Measurements from ENCODE around the gene CNKSR2. TPM values are rescaled to one million over a fixed set of nuclear protein-coding genes. Genes with fewer than 3 reads are reported as not detected.

CNKSR2 gene
- total RNA-seq, 1 experiment from 2014 or later = 11.3 TPM

DNA sequence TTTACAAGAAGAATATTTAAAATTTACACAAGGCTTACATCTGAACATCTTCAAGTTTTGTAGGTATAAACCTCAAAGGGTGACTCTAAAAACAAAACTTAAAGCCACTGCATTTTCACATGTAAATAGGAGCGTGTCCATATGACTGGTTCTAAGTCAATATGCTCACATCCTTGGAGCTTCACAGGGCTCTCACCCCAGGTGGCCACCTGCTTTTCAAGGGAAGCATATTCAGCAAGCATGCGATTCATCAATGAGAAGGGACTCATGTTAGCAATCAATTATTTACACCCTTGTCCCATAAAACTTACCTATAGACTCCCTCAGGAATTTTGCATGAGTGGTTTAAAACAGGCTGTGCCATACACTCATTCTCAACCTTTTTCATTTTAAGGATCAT lies 301.7 kb downstream of the CNKSR2 start (continued):
- TF ChIP-seq, protein P1, sequence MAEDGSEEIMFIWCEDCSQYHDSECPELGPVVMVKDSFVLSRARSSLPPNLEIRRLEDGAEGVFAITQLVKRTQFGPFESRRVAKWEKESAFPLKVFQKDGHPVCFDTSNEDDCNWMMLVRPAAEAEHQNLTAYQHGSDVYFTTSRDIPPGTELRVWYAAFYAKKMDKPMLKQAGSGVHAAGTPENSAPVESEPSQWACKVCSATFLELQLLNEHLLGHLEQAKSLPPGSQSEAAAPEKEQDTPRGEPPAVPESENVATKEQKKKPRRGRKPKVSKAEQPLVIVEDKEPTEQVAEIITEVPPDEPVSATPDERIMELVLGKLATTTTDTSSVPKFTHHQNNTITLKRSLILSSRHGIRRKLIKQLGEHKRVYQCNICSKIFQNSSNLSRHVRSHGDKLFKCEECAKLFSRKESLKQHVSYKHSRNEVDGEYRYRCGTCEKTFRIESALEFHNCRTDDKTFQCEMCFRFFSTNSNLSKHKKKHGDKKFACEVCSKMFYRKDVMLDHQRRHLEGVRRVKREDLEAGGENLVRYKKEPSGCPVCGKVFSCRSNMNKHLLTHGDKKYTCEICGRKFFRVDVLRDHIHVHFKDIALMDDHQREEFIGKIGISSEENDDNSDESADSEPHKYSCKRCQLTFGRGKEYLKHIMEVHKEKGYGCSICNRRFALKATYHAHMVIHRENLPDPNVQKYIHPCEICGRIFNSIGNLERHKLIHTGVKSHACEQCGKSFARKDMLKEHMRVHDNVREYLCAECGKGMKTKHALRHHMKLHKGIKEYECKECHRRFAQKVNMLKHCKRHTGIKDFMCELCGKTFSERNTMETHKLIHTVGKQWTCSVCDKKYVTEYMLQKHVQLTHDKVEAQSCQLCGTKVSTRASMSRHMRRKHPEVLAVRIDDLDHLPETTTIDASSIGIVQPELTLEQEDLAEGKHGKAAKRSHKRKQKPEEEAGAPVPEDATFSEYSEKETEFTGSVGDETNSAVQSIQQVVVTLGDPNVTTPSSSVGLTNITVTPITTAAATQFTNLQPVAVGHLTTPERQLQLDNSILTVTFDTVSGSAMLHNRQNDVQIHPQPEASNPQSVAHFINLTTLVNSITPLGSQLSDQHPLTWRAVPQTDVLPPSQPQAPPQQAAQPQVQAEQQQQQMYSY (CRISPR knock-in tag; IDR thresholded peaks at IDR 0.05) = no peak
- TF ChIP-seq ZNF121 (CRISPR knock-in tag; IDR thresholded peaks at IDR 0.05) = no peak
- TF ChIP-seq TP53 (CRISPR knock-in tag; IDR thresholded peaks at IDR 0.05) = no peak
- no peak for TF ChIP-seq ZNF671 (CRISPR knock-in tag; IDR thresholded peaks at IDR 0.05)

DNA sequence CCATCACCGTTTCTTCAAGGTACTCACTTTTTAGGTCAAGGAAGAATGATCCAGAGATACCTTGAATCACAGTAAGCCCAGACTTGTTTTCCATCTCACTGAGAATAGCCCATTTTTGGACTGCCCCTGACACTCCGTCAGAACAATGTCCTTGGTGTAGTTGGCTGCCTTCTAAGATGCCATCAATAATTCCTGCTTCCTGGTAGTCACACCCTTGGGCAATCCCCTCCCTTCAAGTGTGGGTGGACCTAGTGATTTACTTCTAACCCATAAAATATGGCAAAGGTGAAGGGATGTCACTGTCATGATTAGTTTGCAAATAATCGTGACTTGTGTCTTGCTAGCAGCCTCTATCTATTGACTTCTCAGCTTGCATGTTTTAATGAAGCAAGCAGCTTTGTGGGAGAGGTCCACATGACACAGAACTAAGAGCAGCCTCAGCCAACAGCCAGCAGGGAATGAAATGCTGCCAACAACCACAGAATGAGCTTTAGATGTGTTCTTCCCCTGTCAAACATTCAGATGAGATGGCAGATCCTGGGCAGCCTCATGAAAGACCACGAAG lies 303.9 kb downstream of the CNKSR2 start:
- no peaks in the 10 kb centered on the region for H3K27me3 Mint-ChIP-seq (ENCODE audit: low read depth)
- no peak overlapping the region for H3K4me3 Mint-ChIP-seq
- TF ChIP-seq EMX1 (CRISPR knock-in tag; IDR thresholded peaks at IDR 0.05) = no peak
- TF ChIP-seq TEAD4 (CRISPR knock-in tag; IDR thresholded peaks at IDR 0.05) = no peak
- TF ChIP-seq TCF7 (CRISPR knock-in tag; IDR thresholded peaks at IDR 0.05; ENCODE audit: low read depth) = no peak
- no peak for TF ChIP-seq ZNF423 (CRISPR knock-in tag; IDR thresholded peaks at IDR 0.05)
- no peak for TF ChIP-seq GABPB1 (CRISPR knock-in tag; IDR thresholded peaks at IDR 0.05)
- TF ChIP-seq RORB (CRISPR knock-in tag; IDR thresholded peaks at IDR 0.05) = no peak
- TF ChIP-seq, protein P2, sequence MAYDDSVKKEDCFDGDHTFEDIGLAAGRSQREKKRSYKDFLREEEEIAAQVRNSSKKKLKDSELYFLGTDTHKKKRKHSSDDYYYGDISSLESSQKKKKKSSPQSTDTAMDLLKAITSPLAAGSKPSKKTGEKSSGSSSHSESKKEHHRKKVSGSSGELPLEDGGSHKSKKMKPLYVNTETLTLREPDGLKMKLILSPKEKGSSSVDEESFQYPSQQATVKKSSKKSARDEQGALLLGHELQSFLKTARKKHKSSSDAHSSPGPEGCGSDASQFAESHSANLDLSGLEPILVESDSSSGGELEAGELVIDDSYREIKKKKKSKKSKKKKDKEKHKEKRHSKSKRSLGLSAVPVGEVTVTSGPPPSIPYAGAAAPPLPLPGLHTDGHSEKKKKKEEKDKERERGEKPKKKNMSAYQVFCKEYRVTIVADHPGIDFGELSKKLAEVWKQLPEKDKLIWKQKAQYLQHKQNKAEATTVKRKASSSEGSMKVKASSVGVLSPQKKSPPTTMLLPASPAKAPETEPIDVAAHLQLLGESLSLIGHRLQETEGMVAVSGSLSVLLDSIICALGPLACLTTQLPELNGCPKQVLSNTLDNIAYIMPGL (CRISPR knock-in tag; IDR thresholded peaks at IDR 0.05) = no peak
- TF ChIP-seq CREM (CRISPR knock-in tag; IDR thresholded peaks at IDR 0.05) = no peak
- TF ChIP-seq, protein P3, sequence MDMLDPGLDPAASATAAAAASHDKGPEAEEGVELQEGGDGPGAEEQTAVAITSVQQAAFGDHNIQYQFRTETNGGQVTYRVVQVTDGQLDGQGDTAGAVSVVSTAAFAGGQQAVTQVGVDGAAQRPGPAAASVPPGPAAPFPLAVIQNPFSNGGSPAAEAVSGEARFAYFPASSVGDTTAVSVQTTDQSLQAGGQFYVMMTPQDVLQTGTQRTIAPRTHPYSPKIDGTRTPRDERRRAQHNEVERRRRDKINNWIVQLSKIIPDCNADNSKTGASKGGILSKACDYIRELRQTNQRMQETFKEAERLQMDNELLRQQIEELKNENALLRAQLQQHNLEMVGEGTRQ (CRISPR knock-in tag; IDR thresholded peaks at IDR 0.05) = no peak
- TF ChIP-seq MYBL2 (CRISPR knock-in tag; IDR thresholded peaks at IDR 0.05) = no peak
- TF ChIP-seq, protein P4, sequence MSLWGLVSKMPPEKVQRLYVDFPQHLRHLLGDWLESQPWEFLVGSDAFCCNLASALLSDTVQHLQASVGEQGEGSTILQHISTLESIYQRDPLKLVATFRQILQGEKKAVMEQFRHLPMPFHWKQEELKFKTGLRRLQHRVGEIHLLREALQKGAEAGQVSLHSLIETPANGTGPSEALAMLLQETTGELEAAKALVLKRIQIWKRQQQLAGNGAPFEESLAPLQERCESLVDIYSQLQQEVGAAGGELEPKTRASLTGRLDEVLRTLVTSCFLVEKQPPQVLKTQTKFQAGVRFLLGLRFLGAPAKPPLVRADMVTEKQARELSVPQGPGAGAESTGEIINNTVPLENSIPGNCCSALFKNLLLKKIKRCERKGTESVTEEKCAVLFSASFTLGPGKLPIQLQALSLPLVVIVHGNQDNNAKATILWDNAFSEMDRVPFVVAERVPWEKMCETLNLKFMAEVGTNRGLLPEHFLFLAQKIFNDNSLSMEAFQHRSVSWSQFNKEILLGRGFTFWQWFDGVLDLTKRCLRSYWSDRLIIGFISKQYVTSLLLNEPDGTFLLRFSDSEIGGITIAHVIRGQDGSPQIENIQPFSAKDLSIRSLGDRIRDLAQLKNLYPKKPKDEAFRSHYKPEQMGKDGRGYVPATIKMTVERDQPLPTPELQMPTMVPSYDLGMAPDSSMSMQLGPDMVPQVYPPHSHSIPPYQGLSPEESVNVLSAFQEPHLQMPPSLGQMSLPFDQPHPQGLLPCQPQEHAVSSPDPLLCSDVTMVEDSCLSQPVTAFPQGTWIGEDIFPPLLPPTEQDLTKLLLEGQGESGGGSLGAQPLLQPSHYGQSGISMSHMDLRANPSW (CRISPR knock-in tag; conservative IDR thresholded peaks at IDR 0.05; ENCODE audit: low read depth) = no peak
- peaks cover 11% of the 10 kb centered on the region for H3K4me1 Mint-ChIP-seq
- CTCF ChIA-PET = no interaction called here
- no peak for ATAC-seq
- H3K36me3 Mint-ChIP-seq = no peaks in the 10 kb centered on the region
- DNase-seq (ENCODE audit: low spot score) = no peak
- H3K9me3 Mint-ChIP-seq = no peaks in the 10 kb centered on the region
- no peak overlapping the region for H3K27ac Mint-ChIP-seq
- POLR2A ChIA-PET = no interaction called here

DNA sequence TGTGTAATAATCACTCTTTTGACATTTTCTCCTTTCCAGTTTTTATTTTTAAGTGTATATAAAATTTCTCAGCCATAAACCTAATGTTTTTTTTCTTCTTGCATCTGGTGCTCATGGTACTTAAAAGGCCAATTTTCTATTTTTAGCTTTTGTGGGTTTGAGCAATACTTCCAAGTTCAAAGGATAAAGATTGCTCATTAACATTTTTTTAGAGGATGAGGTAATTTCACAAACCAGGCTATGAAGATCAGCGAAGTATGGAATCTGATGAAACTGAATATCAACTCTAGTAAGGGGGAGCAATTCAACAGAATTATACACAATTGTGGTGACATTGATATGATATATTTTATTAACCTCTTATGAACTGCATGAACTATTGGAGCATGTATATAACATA lies 309.7 kb downstream of the CNKSR2 start:
- no peaks in the 10 kb centered on the region for H3K36me3 Mint-ChIP-seq
- no peak overlapping the region for H3K27ac Mint-ChIP-seq
- ChIA-PET POLR2A (no interaction called here), CTCF (no interaction called here)
- H3K9me3 Mint-ChIP-seq = no peaks in the 10 kb centered on the region
- no peaks in the 10 kb centered on the region; the same call in 1 of the 2 replicates for H3K27me3 Mint-ChIP-seq (ENCODE audit: low read depth)
- H3K4me3 Mint-ChIP-seq = no peak overlapping the region
- ATAC-seq = no peak
- DNase-seq (ENCODE audit: low spot score) = no peak
- TF ChIP-seq, protein P5, sequence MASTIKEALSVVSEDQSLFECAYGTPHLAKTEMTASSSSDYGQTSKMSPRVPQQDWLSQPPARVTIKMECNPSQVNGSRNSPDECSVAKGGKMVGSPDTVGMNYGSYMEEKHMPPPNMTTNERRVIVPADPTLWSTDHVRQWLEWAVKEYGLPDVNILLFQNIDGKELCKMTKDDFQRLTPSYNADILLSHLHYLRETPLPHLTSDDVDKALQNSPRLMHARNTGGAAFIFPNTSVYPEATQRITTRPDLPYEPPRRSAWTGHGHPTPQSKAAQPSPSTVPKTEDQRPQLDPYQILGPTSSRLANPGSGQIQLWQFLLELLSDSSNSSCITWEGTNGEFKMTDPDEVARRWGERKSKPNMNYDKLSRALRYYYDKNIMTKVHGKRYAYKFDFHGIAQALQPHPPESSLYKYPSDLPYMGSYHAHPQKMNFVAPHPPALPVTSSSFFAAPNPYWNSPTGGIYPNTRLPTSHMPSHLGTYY (CRISPR knock-in tag; IDR thresholded peaks at IDR 0.05) = no peak
- no peak for TF ChIP-seq ZNF219 (CRISPR knock-in tag; IDR thresholded peaks at IDR 0.05; ENCODE audit: borderline replicate concordance)
- no peak for TF ChIP-seq PRRX2 (CRISPR knock-in tag; IDR thresholded peaks at IDR 0.05)
- TF ChIP-seq, protein P6, sequence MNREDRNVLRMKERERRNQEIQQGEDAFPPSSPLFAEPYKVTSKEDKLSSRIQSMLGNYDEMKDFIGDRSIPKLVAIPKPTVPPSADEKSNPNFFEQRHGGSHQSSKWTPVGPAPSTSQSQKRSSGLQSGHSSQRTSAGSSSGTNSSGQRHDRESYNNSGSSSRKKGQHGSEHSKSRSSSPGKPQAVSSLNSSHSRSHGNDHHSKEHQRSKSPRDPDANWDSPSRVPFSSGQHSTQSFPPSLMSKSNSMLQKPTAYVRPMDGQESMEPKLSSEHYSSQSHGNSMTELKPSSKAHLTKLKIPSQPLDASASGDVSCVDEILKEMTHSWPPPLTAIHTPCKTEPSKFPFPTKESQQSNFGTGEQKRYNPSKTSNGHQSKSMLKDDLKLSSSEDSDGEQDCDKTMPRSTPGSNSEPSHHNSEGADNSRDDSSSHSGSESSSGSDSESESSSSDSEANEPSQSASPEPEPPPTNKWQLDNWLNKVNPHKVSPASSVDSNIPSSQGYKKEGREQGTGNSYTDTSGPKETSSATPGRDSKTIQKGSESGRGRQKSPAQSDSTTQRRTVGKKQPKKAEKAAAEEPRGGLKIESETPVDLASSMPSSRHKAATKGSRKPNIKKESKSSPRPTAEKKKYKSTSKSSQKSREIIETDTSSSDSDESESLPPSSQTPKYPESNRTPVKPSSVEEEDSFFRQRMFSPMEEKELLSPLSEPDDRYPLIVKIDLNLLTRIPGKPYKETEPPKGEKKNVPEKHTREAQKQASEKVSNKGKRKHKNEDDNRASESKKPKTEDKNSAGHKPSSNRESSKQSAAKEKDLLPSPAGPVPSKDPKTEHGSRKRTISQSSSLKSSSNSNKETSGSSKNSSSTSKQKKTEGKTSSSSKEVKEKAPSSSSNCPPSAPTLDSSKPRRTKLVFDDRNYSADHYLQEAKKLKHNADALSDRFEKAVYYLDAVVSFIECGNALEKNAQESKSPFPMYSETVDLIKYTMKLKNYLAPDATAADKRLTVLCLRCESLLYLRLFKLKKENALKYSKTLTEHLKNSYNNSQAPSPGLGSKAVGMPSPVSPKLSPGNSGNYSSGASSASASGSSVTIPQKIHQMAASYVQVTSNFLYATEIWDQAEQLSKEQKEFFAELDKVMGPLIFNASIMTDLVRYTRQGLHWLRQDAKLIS (CRISPR knock-in tag; IDR thresholded peaks at IDR 0.05; ENCODE audit: borderline replicate concordance) = no peak
- no peak for TF ChIP-seq GABPB1 (CRISPR knock-in tag; IDR thresholded peaks at IDR 0.05)
- TF ChIP-seq EMX1 (CRISPR knock-in tag; IDR thresholded peaks at IDR 0.05) = no peak
- no peaks in the 10 kb centered on the region for H3K4me1 Mint-ChIP-seq

All from WTC11 (cell line).